ENCODE data around the gene ARSB. TPM values are rescaled to one million over a fixed set of nuclear protein-coding genes. Genes with fewer than 3 reads are reported as not detected.

The ARSB gene
- total RNA-seq, 6 donors from 2014 or later = 9.8 to 24.1 (median 18.7) TPM

DNA sequence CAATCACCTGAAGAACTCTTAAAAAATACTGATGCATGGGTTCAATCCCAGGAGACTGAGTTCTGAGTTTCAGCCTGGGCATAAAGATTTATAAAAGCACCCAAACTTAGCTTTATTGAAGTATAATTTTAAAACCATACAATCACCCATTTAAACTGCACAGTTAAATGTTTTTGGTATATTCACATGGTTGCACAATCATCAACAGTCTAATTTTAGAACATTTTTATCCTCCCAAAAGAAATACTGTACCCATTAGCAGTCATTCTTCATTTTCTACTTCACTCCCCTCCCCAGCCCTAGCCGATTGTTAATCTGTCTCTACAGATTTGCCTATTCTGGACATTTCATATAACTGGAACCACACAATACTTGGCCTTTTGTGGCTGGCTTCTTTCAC is 141.7 kb downstream of the ARSB start:
- WGBS, 2 donors = 84 to 90% methylated on average over 1 of the region's 1 CpG
- Histone ChIP-seq H3K4me1 (no peaks in the 10 kb centered on the region), H3K9me3 (no peaks in the 10 kb centered on the region), H3K27me3 (no peaks in the 10 kb centered on the region), H3K4me3 (no peak overlapping the region), H3K36me3 (no peaks in the 10 kb centered on the region), H3K27ac (no peak overlapping the region)
- ATAC-seq (ENCODE audit: low FRiP score in 2 of 2) = no peak
- DNase-seq = no peak
- no peak for TF ChIP-seq POLR2AphosphoS5 (IDR thresholded peaks at IDR 0.05)
- no peak for TF ChIP-seq EP300 (IDR thresholded peaks at IDR 0.05)
- TF ChIP-seq POLR2A (IDR thresholded peaks at IDR 0.05) = no peak
- TF ChIP-seq, protein P1, sequence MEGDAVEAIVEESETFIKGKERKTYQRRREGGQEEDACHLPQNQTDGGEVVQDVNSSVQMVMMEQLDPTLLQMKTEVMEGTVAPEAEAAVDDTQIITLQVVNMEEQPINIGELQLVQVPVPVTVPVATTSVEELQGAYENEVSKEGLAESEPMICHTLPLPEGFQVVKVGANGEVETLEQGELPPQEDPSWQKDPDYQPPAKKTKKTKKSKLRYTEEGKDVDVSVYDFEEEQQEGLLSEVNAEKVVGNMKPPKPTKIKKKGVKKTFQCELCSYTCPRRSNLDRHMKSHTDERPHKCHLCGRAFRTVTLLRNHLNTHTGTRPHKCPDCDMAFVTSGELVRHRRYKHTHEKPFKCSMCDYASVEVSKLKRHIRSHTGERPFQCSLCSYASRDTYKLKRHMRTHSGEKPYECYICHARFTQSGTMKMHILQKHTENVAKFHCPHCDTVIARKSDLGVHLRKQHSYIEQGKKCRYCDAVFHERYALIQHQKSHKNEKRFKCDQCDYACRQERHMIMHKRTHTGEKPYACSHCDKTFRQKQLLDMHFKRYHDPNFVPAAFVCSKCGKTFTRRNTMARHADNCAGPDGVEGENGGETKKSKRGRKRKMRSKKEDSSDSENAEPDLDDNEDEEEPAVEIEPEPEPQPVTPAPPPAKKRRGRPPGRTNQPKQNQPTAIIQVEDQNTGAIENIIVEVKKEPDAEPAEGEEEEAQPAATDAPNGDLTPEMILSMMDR (IDR thresholded peaks at IDR 0.05) = no peak

DNA sequence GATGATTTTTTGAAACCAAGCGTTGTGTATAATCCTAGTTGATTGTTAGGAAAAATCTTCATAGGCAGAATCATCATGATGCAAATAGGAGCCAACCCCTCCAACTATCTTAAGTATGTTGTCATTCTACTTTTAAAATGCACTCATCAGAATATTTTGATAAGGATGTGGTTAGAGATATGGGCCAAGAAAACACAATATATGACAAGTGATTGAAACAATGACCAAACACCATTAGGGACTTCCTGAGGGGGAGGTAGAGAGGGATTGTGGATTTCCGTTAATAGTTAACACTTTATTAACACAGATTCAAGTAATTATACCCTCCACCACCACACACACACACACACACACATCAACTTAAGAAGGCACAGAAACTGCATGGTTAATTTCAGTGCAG is 143.3 kb downstream of the ARSB start:
- TF ChIP-seq, protein P1 (IDR thresholded peaks at IDR 0.05) = no peak
- TF ChIP-seq POLR2AphosphoS5 (IDR thresholded peaks at IDR 0.05) (no peak), POLR2A (IDR thresholded peaks at IDR 0.05) (no peak), EP300 (IDR thresholded peaks at IDR 0.05) (no peak)
- Histone ChIP-seq H3K9me3 (no peaks in the 10 kb centered on the region), H3K4me3 (no peak overlapping the region), H3K36me3 (no peaks in the 10 kb centered on the region), H3K4me1 (no peaks in the 10 kb centered on the region), H3K27me3 (no peaks in the 10 kb centered on the region), H3K27ac (no peak overlapping the region)
- DNase-seq = no peak
- no peak for ATAC-seq (ENCODE audit: low FRiP score in 2 of 2)
- 54% methylated on average over 2 of the region's 2 CpGs for WGBS, 2 donors

DNA sequence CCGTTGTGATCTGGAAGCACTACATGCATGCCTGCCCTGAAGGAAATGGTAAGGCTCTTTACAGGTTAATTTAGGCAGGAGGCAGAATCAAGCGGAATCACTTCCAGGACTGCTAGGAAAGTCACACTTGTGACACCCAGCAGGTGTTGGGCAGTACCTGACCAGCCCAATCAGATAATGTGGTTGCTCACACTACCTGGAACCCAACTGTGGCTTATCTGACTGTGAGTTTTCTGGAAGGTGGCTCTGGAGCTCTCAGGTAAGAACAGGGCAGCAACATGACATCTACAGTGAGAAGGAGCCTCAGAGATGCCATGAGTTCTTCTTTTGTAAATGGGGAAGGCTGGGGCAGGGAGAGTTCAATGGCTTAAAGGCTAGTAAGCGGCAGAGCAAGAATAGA is 146.4 kb downstream of the ARSB start:
- no peaks in the 10 kb centered on the region for H3K4me1 ChIP-seq
- no peak overlapping the region for H3K27ac ChIP-seq
- H3K27me3 ChIP-seq = no peaks in the 10 kb centered on the region
- H3K36me3 ChIP-seq = no peaks in the 10 kb centered on the region
- 97 to 100% methylated on average over 3 of the region's 3 CpGs for WGBS, 2 donors
- DNase-seq = no peak
- no peak for ATAC-seq (ENCODE audit: low FRiP score in 2 of 2)
- no peaks in the 10 kb centered on the region for H3K9me3 ChIP-seq
- no peak overlapping the region for H3K4me3 ChIP-seq
- no peak for TF ChIP-seq POLR2AphosphoS5 (IDR thresholded peaks at IDR 0.05)
- TF ChIP-seq, protein P1 (IDR thresholded peaks at IDR 0.05) = no peak
- no peak for TF ChIP-seq EP300 (IDR thresholded peaks at IDR 0.05)
- TF ChIP-seq POLR2A (IDR thresholded peaks at IDR 0.05) = no peak

DNA sequence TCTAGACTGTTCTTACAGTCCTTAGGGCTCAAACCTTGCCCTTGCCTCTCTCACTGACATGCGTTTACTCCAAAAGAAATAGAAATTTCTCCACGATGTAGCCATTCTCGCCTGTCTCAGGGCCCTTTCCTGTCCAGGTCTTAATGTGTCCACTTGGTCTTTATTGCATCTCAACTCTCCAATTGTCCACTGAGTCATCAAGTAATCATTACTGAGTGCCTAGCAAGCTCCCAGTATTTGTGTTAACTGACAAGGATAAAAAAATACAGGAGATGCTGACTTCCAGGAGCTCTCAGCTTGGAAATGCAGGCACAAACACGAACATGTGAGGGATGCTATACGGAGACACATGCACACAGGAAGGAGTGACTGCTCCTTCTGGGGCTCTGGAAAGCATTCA is 147.3 kb downstream of the ARSB start:
- DNase-seq = no peak
- no peaks in the 10 kb centered on the region for H3K27me3 ChIP-seq
- 91 to 94% methylated on average over 5 of the region's 5 CpGs for WGBS, 2 donors
- no peaks in the 10 kb centered on the region for H3K9me3 ChIP-seq
- H3K27ac ChIP-seq = no peak overlapping the region
- H3K36me3 ChIP-seq = no peaks in the 10 kb centered on the region
- no peak for ATAC-seq (ENCODE audit: low FRiP score in 2 of 2)
- no peak overlapping the region for H3K4me3 ChIP-seq
- TF ChIP-seq POLR2AphosphoS5 (IDR thresholded peaks at IDR 0.05) (no peak), EP300 (IDR thresholded peaks at IDR 0.05) (no peak), POLR2A (IDR thresholded peaks at IDR 0.05) (no peak)
- TF ChIP-seq, protein P1 (IDR thresholded peaks at IDR 0.05) = no peak
- H3K4me1 ChIP-seq = no peaks in the 10 kb centered on the region

DNA sequence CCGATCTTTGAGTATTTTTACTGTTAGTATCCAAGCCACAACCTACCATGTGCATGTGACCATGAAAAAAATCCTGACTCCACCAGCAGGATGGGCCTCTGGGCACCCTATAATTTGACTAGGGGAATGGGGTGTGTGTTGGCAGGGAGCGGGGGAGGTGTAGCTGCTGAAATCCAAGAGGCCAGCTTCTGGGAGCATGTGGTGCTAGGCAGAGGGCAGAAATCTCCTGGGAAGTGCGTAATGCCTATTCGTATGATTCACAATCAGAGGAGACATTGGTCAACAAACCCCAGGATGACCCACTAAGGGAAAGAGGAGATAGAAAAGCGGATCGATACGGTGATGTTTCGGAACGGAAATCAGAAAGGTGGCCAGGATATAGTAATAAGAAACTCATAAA is 149.9 kb downstream of the ARSB start:
- 94 to 99% methylated on average over 9 of the region's 9 CpGs for WGBS, 2 donors
- no peaks in the 10 kb centered on the region for H3K9me3 ChIP-seq
- ATAC-seq (ENCODE audit: low FRiP score in 2 of 2) = no peak
- TF ChIP-seq POLR2A (IDR thresholded peaks at IDR 0.05) (no peak), POLR2AphosphoS5 (IDR thresholded peaks at IDR 0.05) (no peak), EP300 (IDR thresholded peaks at IDR 0.05) (no peak)
- TF ChIP-seq, protein P1 (IDR thresholded peaks at IDR 0.05) = no peak
- DNase-seq = no peak
- H3K4me3 ChIP-seq = no peak overlapping the region
- no peaks in the 10 kb centered on the region for H3K27me3 ChIP-seq
- H3K36me3 ChIP-seq = no peaks in the 10 kb centered on the region
- no peak overlapping the region for H3K27ac ChIP-seq
- H3K4me1 ChIP-seq = peaks cover 0 to 6% (median 3%) of the 10 kb centered on the region in 4 donors

All from upper lobe of left lung (tissue), 6 donors.